RPMI7951 (cell line): ENCODE measurements around the gene NPTX1. TPM values are rescaled to one million over a fixed set of nuclear protein-coding genes. Genes with fewer than 3 reads are reported as not detected.

Experiments
- DNase-seq: peaks from one replicate; pipeline ENCODE4 v3.0.0-alpha.2; 2012; ENCODE audit warnings: low read depth
- total RNA-seq: library from RNA; depleted of rRNA; stranded (reverse); fragments of >200 nt; shearing (Covaris generic); gene quantifications from 2 replicates; pipeline ENCODE4 v1.2.3, GENCODE V29; 2014

Gene NPTX1
- total RNA-seq, 1 experiment from 2014 or later = 2.5 TPM

GRCh38 chr17:80503921-80504320 lies 27.5 kb upstream of the NPTX1 start:
- no peak for DNase-seq

GRCh38 chr17:80503031-80503430 lies 26.6 kb upstream of the NPTX1 start:
- no peak for DNase-seq

- no peak for DNase-seq
Observed at GRCh38 chr17:80502578-80502877, 26.1 kb upstream of the NPTX1 start.

- peak; percentile 82 for DNase-seq
Observed at GRCh38 chr17:80501741-80502577, 25.6 kb upstream of the NPTX1 start.

- DNase-seq = no peak
Observed at GRCh38 chr17:80499961-80500665, 23.7 kb upstream of the NPTX1 start.

- no peak for DNase-seq
Observed at GRCh38 chr17:80499560-80499959, 23.2 kb upstream of the NPTX1 start.

- no peak for DNase-seq
Observed at GRCh38 chr17:80498920-80499410, 22.6 kb upstream of the NPTX1 start.

GRCh38 chr17:80498242-80498919 lies 22.0 kb upstream of the NPTX1 start:
- DNase-seq = peak; percentile 57

- no peak for DNase-seq
Observed at GRCh38 chr17:80497726-80498241, 21.4 kb upstream of the NPTX1 start.

- no peak for DNase-seq
Observed at GRCh38 chr17:80494547-80494946, 18.1 kb upstream of the NPTX1 start.

- DNase-seq = no peak
Observed at GRCh38 chr17:80492343-80493136, 16.1 kb upstream of the NPTX1 start.

- no peak for DNase-seq
Observed at GRCh38 chr17:80491478-80492342, 15.3 kb upstream of the NPTX1 start.

- DNase-seq = no peak
Observed at GRCh38 chr17:80487511-80487910, 11.1 kb upstream of the NPTX1 start.

GRCh38 chr17:80486692-80487091 lies 10.3 kb upstream of the NPTX1 start:
- DNase-seq = no peak

GRCh38 chr17:80485846-80486245 lies 9.4 kb upstream of the NPTX1 start:
- DNase-seq = no peak

- no peak for DNase-seq
Observed at GRCh38 chr17:80482555-80483308, 6.3 kb upstream of the NPTX1 start.

- no peak for DNase-seq
Observed at GRCh38 chr17:80482058-80482318, 5.6 kb upstream of the NPTX1 start.

- no peak for DNase-seq
Observed at GRCh38 chr17:80481284-80482057, 5.1 kb upstream of the NPTX1 start.

GRCh38 chr17:80480248-80480647 lies 3.8 kb upstream of the NPTX1 start:
- no peak for DNase-seq

GRCh38 chr17:80479246-80479566 lies 2.8 kb upstream of the NPTX1 start:
- no peak for DNase-seq
